Activated naive CD8-positive, alpha-beta T cell treated with anti-CD3 and anti-CD28 coated beads, Interleukin-2, amount 10 ng/mL, durations not matched to agents 7 days and 5 days (primary cell): ENCODE data around the gene MYH7B. TPM values are rescaled to one million over a fixed set of nuclear protein-coding genes. Genes with fewer than 3 reads are reported as not detected.

Source experiments
- ATAC-seq: fragments of 150-1000 bp; cut with Tn5 transposase; one replicate; pipeline ENCODE4 v1.10.0; 2021; ENCODE audit warnings: low read depth, moderate library complexity
- POLR2A ChIA-PET: fragments of 350-600 bp; sonication (Branson Sonifier 250); formaldehyde crosslinking; loops from one replicate; lab custom pipeline; 2021; ENCODE audit warnings: antibody characterized with exemption; lab: Charles Lee
- DNase-seq: peaks from one replicate; pipeline ENCODE4 v3.0.0; 2021
- H3K27ac Mint-ChIP-seq: one replicate; pipeline ENCODE4 v1.8.0; 2022; ENCODE audit warnings: mild to moderate bottlenecking, mixed read lengths
- H3K27me3 Mint-ChIP-seq: one replicate; pipeline ENCODE4 v1.8.0; 2022; ENCODE audit warnings: mild to moderate bottlenecking, moderate library complexity, mixed read lengths
- H3K36me3 Mint-ChIP-seq: one replicate; pipeline ENCODE4 v1.8.0; 2021; ENCODE audit warnings: mild to moderate bottlenecking, mixed read lengths
- H3K4me1 Mint-ChIP-seq: one replicate; pipeline ENCODE4 v1.8.0; 2021; ENCODE audit warnings: mixed read lengths
- H3K4me3 Mint-ChIP-seq: one replicate; pipeline ENCODE4 v1.8.0; 2022; ENCODE audit warnings: mild to moderate bottlenecking, moderate library complexity, mixed read lengths
- H3K9me3 Mint-ChIP-seq: one replicate; pipeline ENCODE4 v1.8.0; 2021; ENCODE audit warnings: mixed read lengths
- microRNA-seq: library from miRNA; unstranded; fragments of <30 nt; microRNA quantifications from one replicate; pipeline ENCODE4 v1.2.0, GENCODE V29; 2022
- total RNA-seq, 2 experiments: library from RNA; stranded (reverse); gene quantifications; one replicate each; pipeline ENCODE4 v1.2.3, GENCODE V29; 2021

The MYH7B gene
- total RNA-seq, 2 experiments from 2014 or later, result 0.20 to 0.55 TPM

DNA sequence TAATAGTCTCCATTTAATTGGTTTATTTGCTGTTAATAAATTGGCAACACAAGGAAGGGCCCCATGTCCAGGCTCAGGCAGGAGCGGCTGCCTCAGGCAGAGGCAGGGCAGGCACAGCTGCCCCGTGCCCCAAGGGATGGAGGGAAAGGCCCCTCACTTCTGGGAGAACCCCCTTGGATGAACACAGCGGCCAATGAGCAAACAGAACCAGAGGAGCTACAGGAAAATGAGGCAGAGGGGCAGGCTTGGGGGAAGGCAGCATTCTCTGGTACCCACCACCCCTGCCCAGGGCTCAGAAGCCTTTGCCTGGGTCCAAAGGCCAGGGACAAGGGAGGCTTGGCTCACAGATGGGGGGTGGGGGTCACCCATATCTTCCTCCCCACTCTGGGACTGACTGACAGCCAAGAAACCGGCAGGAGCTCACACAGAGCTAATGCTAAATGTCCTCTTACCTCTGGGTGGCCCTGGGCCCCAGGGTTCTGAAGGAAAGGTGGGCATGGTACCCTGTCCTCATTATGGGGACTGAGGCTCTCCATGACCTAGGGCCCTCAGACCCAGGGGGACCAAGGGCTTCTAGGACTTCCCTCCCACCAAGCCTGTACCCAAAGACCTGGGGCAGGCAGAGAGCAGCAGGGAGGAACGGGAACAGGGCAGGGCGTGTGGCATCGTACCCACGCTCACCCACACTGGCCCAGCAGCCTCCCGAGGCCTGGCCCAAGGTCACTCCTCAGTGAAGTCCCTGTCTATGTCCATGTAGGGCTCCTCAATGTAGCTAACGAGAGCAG is 47.0 kb downstream of the MYH7B start:
- DNase-seq, result no peak
- Mint-ChIP-seq H3K36me3 (peaks cover 14% of the 10 kb centered on the region), H3K9me3 (no peaks in the 10 kb centered on the region), H3K4me1 (peaks cover 3% of the 10 kb centered on the region), H3K4me3 (no peak overlapping the region), H3K27me3 (no peaks in the 10 kb centered on the region), H3K27ac (no peak overlapping the region)
- no peak for ATAC-seq
- POLR2A ChIA-PET, result no interaction called here

DNA sequence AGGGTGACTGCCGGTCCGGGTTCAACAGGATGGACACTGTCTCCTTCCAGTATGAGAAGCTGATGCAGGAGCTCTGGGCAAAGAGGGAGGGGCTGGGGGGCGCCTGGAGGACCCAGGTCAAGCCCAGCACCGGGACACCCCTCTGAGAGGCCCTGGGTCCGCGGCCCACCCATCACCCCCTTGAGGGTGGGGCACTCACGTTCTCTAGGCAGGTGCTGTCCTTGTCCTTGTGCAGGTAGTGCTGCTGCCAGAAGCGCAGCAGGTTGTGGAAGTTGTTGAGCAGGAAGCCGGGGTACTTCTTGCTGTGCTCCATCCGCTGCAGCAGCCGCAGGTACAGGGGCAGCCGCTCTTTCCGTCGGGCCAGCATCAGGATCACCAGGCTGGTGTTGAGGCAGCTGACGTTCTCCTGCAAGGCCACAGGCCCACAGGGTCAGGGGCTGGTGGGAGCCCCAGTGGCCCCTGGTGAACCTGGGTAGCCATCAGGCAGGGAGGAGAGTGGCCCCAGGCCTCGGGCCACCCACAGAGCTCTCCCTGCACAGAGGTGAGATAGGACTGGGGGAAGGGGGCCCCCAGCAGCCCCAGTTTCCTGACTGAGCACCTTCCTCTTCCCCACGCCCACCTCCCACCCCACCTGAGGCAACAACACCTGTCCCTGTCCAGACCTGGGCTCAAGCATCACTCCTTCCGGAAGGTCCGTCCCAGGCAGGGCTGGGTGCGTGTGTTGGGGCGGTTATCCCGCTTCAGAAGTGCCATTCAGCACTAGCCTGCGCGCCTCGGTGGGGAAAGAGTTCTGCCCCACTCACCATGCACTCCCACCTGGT is 47.8 kb downstream of the MYH7B start:
- no peaks in the 10 kb centered on the region for H3K27me3 Mint-ChIP-seq
- H3K4me3 Mint-ChIP-seq, result no peak overlapping the region
- H3K9me3 Mint-ChIP-seq, result no peaks in the 10 kb centered on the region
- H3K27ac Mint-ChIP-seq, result no peak overlapping the region
- peak; percentile 22 for DNase-seq
- no peak for ATAC-seq
- POLR2A ChIA-PET, result no interaction called here
- no peaks in the 10 kb centered on the region for H3K4me1 Mint-ChIP-seq
- peaks cover 9% of the 10 kb centered on the region for H3K36me3 Mint-ChIP-seq

DNA sequence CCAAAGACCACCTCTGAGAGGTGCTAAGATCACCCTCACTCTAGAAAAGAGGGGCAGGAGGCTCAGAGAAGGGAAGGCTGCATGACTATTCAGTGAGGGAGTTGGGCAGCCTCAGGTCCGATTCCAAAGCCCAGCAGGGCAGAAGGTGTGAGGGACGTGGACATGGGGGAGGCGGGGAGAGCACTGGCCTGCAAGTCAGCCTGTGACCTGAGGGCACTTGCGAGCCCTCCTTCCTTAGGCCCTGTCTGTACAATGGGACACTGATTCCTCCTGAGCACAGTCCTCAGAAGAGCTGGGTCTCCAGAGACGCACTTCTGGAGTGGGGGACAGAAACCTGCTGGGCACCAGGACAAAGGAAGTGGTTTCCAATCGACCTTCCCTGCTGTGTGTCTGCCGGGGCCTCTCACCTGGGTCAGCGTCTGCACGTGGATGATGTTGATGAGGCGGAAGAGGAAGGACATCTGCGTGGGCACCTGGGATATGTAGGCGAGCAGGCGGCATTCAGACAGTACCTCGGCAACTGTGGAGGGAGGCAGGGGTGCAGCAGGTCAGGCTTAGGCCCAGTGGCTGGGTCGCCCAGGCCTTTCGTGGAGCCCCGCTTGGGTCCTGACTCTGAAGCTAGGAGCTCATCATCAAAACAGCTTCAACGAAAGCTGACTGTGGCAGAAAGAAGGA is 48.5 kb downstream of the MYH7B start:
- H3K27me3 Mint-ChIP-seq, result no peaks in the 10 kb centered on the region
- POLR2A ChIA-PET, result no interaction called here
- DNase-seq, result peak; percentile 20
- peaks cover 11% of the 10 kb centered on the region for H3K36me3 Mint-ChIP-seq
- no peaks in the 10 kb centered on the region for H3K4me1 Mint-ChIP-seq
- H3K27ac Mint-ChIP-seq, result no peak overlapping the region
- no peaks in the 10 kb centered on the region for H3K9me3 Mint-ChIP-seq
- ATAC-seq, result peak; percentile 16
- H3K4me3 Mint-ChIP-seq, result no peak overlapping the region

DNA sequence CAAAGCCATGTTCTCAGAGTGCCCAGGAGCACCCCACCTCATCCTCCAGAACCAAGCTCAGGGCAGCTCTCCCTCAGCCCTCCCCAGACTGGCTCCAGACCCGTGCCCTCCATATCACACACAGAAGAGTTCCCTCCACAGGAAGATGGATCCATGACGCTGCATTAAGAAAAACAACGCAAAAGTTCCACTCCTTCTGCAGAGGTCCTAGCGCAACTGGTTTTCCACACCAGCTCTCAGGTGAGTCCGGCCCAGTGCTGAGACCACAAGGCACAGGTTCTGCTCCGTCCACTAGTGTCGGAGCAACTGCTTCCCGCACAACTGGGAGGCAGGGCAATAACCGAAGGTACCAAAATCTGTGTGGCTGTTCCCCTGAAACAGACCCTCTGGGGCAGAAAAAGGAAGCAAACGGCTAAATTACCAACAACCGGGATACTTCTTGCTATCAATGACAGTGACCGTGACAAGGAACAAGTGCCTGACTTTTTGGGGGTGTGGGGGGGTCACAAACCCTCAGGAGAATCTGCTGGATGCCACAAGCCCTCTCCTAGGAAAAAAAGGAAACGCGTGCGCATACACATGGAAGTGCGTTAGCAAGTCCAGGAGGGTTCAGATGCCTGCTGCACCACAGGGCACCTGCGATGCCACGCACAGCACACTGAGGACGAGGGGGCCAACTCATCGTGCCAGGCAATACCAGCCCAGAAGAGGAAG is 49.2 kb downstream of the MYH7B start:
- POLR2A ChIA-PET, result no interaction called here
- Mint-ChIP-seq H3K27me3 (no peaks in the 10 kb centered on the region), H3K4me3 (no peak overlapping the region), H3K27ac (no peak overlapping the region), H3K36me3 (peaks cover 9% of the 10 kb centered on the region), H3K4me1 (no peaks in the 10 kb centered on the region), H3K9me3 (no peaks in the 10 kb centered on the region)
- peak; percentile 6 for DNase-seq
- ATAC-seq, result no peak

Small RNA genes within 50 kb of the gene (microRNA-seq; reads per million reads assigned to microRNA genes)
- gene MIR499A, result not detected
- gene MIR499B, result not detected

Other genes starting within 250 kb of the MYH7B start
- 10 to 100 TPM; 31.7 to 32.6 TPM for gene NCOA6, start 130.2 kb upstream of the MYH7B start, total RNA-seq
- 10 to 100 TPM; 19.8 to 20.1 TPM for gene GGT7, start 83.0 kb upstream of the MYH7B start, total RNA-seq
- 10 to 100 TPM; 27.4 to 29.6 TPM for gene ACSS2, start 79.3 kb upstream of the MYH7B start, total RNA-seq
- 10 to 100 TPM; 53.8 to 57.2 TPM for gene GSS, start 62 bp upstream of the MYH7B start, total RNA-seq
- gene TRPC4AP, start 136.9 kb downstream of the MYH7B start, total RNA-seq, result 10 to 100 TPM; 59.9 to 60.6 TPM
- 10 to 100 TPM; 23.4 to 24.2 TPM for gene EDEM2, start 191.5 kb downstream of the MYH7B start, total RNA-seq
- gene PROCR, start 216.2 kb downstream of the MYH7B start, total RNA-seq, result 1 to 10 TPM; 2.1 to 2.4 TPM